Measurements from ENCODE around the gene CCDC171. TPM values are rescaled to one million over a fixed set of nuclear protein-coding genes. Genes with fewer than 3 reads are reported as not detected.

Gene CCDC171
- total and polyA plus RNA-seq, 4 donors, result 0.13 to 1.1 (median 0.43) TPM

DNA sequence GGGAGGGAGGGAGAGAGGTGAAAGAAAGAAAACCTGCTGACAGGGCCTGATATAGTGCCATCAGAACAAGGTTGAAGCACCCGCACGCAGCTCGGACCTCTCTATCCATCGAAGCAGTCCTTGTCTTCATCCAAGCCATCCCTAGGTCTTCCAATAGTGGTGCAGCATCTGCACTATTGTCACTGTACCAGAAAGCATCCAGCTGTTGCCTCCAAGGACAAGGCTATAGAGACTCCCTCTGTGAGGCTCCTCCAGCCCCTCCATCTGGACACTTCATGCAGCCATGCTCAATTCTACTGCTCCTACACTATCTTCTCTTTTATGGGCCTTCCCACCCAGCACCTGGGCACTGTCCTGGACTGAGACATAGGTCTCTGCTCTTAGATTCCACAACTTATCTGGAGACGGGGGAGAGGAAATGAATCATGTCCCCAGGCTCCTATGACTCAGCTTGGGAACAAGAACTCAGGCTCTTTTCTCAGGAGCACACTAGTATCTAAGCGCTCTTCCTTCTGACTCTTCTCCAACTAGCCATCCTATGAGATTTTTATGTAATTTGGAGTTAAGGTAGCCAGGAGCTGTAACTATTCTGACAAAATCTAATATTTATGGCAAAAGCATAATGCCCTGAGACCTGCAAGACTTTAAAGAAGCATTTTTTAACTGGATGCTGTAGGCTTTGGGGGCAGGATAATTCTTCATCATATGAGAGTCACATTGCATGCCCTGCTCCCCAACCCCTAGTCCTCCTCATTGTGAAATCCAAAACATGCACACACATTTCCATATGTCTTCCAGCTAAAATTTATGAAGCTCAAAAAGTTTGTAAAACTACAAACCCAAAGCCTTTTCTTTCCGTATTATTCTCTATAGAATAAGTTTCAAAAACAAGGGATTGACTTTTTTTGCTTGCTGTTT is 446.8 kb downstream of the CCDC171 start:
- Histone ChIP-seq H3K4me1 (ENCODE audit: control insufficient read depth in 4 of 4, insufficient read depth in 4 of 4, low read length in 3 of 4) (no peaks in the 10 kb centered on the region), H3K9ac (ENCODE audit: low read depth in 1 of 2, low read length in 2 of 2) (no peak overlapping the region), H3K4me3 (ENCODE audit: low read depth in 1 of 3, low read length in 3 of 3) (no peak overlapping the region), H3K27me3 (ENCODE audit: control insufficient read depth in 4 of 4, insufficient read depth in 4 of 4, low read length in 3 of 4) (no peaks in the 10 kb centered on the region), H3K36me3 (ENCODE audit: control insufficient read depth in 4 of 4, insufficient read depth in 3 of 4, low read depth in 1 of 4, low read length in 3 of 4) (no peaks in the 10 kb centered on the region), H3K9me3 (ENCODE audit: control insufficient read depth in 4 of 4, low read length in 3 of 4) (no peaks in the 10 kb centered on the region), H3K27ac (ENCODE audit: low read depth in 1 of 2, low read length in 2 of 2) (no peak overlapping the region)
- 87% methylated on average over 7 of the region's 7 CpGs for WGBS
- TF ChIP-seq, protein P1, sequence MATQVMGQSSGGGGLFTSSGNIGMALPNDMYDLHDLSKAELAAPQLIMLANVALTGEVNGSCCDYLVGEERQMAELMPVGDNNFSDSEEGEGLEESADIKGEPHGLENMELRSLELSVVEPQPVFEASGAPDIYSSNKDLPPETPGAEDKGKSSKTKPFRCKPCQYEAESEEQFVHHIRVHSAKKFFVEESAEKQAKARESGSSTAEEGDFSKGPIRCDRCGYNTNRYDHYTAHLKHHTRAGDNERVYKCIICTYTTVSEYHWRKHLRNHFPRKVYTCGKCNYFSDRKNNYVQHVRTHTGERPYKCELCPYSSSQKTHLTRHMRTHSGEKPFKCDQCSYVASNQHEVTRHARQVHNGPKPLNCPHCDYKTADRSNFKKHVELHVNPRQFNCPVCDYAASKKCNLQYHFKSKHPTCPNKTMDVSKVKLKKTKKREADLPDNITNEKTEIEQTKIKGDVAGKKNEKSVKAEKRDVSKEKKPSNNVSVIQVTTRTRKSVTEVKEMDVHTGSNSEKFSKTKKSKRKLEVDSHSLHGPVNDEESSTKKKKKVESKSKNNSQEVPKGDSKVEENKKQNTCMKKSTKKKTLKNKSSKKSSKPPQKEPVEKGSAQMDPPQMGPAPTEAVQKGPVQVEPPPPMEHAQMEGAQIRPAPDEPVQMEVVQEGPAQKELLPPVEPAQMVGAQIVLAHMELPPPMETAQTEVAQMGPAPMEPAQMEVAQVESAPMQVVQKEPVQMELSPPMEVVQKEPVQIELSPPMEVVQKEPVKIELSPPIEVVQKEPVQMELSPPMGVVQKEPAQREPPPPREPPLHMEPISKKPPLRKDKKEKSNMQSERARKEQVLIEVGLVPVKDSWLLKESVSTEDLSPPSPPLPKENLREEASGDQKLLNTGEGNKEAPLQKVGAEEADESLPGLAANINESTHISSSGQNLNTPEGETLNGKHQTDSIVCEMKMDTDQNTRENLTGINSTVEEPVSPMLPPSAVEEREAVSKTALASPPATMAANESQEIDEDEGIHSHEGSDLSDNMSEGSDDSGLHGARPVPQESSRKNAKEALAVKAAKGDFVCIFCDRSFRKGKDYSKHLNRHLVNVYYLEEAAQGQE (IDR thresholded peaks at IDR 0.05), result no peak
- TF ChIP-seq RAD21 (IDR thresholded peaks at IDR 0.05), result no peak
- TF ChIP-seq RXRA (IDR thresholded peaks at IDR 0.05), result no peak
- DNase-seq (ENCODE audit: low spot score), result no peak

GRCh38 chr9:16000811-16001210 is 448.0 kb downstream of the CCDC171 start:
- Histone ChIP-seq H3K36me3 (ENCODE audit: control insufficient read depth in 4 of 4, insufficient read depth in 3 of 4, low read depth in 1 of 4, low read length in 3 of 4) (no peaks in the 10 kb centered on the region), H3K4me1 (ENCODE audit: control insufficient read depth in 4 of 4, insufficient read depth in 4 of 4, low read length in 3 of 4) (no peaks in the 10 kb centered on the region), H3K9me3 (ENCODE audit: control insufficient read depth in 4 of 4, low read length in 3 of 4) (no peaks in the 10 kb centered on the region), H3K4me3 (ENCODE audit: low read depth in 1 of 3, low read length in 3 of 3) (no peak overlapping the region), H3K27ac (ENCODE audit: low read depth in 1 of 2, low read length in 2 of 2) (no peak overlapping the region), H3K9ac (ENCODE audit: low read depth in 1 of 2, low read length in 2 of 2) (no peak overlapping the region), H3K27me3 (ENCODE audit: control insufficient read depth in 4 of 4, insufficient read depth in 4 of 4, low read length in 3 of 4) (no peaks in the 10 kb centered on the region)
- no peak for DNase-seq (ENCODE audit: low spot score)
- no peak for TF ChIP-seq TAF1 (conservative IDR thresholded peaks at IDR 0.05)
- TF ChIP-seq NR2F2 (IDR thresholded peaks at IDR 0.05), result no peak
- TF ChIP-seq, protein P1 (IDR thresholded peaks at IDR 0.05), result no peak
- TF ChIP-seq, protein P2, sequence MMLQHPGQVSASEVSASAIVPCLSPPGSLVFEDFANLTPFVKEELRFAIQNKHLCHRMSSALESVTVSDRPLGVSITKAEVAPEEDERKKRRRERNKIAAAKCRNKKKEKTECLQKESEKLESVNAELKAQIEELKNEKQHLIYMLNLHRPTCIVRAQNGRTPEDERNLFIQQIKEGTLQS (IDR thresholded peaks at IDR 0.05), result no peak
- no peak for TF ChIP-seq FOXA1 (IDR thresholded peaks at IDR 0.05)
- TF ChIP-seq JUND (IDR thresholded peaks at IDR 0.05), result no peak
- no peak for TF ChIP-seq YY1 (IDR thresholded peaks at IDR 0.05)
- TF ChIP-seq, protein P3, sequence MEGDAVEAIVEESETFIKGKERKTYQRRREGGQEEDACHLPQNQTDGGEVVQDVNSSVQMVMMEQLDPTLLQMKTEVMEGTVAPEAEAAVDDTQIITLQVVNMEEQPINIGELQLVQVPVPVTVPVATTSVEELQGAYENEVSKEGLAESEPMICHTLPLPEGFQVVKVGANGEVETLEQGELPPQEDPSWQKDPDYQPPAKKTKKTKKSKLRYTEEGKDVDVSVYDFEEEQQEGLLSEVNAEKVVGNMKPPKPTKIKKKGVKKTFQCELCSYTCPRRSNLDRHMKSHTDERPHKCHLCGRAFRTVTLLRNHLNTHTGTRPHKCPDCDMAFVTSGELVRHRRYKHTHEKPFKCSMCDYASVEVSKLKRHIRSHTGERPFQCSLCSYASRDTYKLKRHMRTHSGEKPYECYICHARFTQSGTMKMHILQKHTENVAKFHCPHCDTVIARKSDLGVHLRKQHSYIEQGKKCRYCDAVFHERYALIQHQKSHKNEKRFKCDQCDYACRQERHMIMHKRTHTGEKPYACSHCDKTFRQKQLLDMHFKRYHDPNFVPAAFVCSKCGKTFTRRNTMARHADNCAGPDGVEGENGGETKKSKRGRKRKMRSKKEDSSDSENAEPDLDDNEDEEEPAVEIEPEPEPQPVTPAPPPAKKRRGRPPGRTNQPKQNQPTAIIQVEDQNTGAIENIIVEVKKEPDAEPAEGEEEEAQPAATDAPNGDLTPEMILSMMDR (IDR thresholded peaks at IDR 0.05; ENCODE audit: low read depth, low read length, missing input control), result no peak
- no peak for TF ChIP-seq SP1 (IDR thresholded peaks at IDR 0.05)
- TF ChIP-seq GABPA (IDR thresholded peaks at IDR 0.05 in 1 of 2, conservative IDR thresholded peaks at IDR 0.05 in 1 of 2), result no peak
- no peak for TF ChIP-seq FOXA2 (IDR thresholded peaks at IDR 0.05)
- TF ChIP-seq HNF4G (IDR thresholded peaks at IDR 0.05), result no peak
- TF ChIP-seq, protein P4, sequence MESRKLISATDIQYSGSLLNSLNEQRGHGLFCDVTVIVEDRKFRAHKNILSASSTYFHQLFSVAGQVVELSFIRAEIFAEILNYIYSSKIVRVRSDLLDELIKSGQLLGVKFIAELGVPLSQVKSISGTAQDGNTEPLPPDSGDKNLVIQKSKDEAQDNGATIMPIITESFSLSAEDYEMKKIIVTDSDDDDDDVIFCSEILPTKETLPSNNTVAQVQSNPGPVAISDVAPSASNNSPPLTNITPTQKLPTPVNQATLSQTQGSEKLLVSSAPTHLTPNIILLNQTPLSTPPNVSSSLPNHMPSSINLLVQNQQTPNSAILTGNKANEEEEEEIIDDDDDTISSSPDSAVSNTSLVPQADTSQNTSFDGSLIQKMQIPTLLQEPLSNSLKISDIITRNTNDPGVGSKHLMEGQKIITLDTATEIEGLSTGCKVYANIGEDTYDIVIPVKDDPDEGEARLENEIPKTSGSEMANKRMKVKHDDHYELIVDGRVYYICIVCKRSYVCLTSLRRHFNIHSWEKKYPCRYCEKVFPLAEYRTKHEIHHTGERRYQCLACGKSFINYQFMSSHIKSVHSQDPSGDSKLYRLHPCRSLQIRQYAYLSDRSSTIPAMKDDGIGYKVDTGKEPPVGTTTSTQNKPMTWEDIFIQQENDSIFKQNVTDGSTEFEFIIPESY (IDR thresholded peaks at IDR 0.05), result no peak
- TF ChIP-seq RAD21 (IDR thresholded peaks at IDR 0.05), result no peak
- TF ChIP-seq, protein P5, sequence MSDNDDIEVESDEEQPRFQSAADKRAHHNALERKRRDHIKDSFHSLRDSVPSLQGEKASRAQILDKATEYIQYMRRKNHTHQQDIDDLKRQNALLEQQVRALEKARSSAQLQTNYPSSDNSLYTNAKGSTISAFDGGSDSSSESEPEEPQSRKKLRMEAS (IDR thresholded peaks at IDR 0.05), result no peak
- 88% methylated on average over 2 of the region's 2 CpGs for WGBS

Data from liver (tissue), 9 donors.